GM21423 (cell line): ENCODE measurements around the gene ADORA2A.

Experiments used
- ATAC-seq: cut with Tn5 transposase; IDR thresholded peaks from one replicate; pipeline ENCODE4 v1.9.1; 2021; ENCODE audit warnings: mild to moderate bottlenecking, moderate library complexity; ENCODE audit not compliant: unreplicated experiment

ADORA2A gene

DNA sequence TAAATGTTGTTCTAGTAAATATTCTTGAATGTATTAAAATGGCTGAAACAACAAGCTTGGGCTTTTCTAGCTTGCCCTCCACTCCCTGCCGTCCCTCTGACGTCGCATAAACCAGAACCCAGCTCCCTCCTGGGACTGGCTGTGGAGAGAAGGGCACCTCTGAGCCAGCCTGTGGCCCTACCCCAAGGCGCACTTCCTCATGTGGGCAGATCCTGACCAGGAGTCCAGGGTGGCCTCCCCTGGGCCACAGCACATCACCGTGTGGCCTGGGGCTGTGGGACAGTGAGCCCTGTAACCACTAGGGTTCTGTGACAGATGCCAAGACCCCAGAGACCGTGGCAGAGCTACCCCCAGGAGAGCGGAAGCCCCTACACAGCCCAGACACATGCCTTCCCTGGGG lies 10.2 kb upstream of the ADORA2A start:
- no peak for ATAC-seq

DNA sequence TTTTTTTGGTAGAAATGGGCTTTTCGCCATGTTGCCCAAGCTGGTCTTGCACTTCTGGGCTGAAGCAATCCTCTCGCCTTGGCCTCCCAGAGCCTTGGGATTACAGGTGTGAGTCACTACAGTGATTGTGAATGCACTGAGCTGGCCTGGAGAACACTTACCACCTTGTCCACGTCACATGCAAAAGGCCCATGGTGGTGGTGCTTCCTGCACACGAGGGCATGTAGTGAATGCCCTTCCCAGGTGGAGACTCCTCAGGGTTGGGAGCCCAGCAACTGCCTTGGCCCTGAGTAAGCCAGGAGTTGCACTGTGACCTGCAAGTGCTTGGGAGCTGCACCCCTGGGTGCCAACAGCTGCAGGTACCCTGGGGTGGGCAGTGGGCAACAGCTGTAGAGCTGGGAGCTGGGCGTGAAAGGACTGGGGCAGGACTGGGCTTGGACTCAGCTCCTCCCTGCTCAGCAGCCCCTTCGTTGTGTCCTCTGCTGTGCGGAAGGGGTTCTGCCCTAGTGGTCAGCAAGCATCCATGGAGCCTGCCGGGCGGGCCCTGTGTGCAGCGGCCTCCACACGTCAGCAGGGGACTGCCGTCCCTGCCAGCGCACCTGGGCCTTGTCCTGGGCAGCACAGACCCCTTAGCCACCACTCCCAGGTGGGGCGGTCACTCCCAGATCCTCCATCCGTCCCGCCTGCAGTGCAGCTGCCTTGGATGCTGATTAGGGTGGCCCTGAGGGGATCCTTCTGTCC lies 9.3 kb upstream of the ADORA2A start:
- ATAC-seq: no peak

DNA sequence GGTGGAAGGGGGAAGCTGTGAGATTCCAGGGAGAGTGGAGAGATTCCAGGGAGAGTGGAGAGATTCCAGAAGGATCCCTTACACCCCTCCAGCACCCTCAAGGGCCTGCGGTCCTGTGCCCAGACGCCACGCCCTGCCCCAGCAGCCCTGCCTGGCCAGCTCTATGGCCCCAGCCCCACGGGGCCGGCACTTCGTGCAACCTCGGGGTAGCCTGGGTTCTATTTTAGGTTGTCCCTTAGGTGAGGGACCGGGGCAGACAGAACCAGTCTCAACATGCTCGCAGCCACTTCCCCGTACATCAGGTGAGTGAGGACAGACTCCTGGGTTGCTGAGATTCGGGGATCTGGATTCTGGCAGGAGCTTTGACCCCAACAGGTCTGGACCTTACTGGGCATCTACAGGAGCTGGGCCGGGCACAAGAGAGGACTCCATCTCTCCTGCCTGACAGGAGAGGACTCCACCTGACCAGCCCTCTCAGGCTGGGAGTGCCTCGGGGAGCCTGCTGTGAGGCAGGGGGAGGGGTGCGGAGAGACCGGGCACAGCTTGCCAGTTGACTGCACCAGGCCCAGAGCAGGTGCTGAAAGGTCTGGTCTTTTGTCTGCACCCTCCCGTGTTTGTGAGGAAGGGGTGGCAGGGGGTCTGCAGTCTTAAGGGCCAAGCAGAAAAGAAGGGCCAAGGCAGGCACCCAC lies 8.5 kb upstream of the ADORA2A start:
- no peak for ATAC-seq

DNA sequence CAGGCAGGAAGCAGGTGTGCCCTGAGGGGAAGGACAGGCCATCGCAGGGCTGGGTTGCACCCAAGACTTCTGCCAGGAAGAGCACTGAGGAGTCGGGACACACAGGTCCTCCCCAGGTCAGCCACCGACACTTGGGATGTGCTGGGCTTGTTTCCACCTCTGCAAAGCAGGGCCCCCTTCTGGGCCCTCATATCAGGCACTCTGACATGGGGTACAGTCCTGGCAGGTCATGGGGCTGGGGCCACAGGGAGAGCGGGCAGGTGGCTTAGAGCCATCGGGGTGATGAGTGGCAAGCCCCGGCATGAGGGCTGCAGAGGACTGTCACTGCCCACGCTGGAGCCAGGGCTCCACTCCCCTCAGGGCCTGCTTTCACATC lies 7.9 kb upstream of the ADORA2A start:
- ATAC-seq: no peak

DNA sequence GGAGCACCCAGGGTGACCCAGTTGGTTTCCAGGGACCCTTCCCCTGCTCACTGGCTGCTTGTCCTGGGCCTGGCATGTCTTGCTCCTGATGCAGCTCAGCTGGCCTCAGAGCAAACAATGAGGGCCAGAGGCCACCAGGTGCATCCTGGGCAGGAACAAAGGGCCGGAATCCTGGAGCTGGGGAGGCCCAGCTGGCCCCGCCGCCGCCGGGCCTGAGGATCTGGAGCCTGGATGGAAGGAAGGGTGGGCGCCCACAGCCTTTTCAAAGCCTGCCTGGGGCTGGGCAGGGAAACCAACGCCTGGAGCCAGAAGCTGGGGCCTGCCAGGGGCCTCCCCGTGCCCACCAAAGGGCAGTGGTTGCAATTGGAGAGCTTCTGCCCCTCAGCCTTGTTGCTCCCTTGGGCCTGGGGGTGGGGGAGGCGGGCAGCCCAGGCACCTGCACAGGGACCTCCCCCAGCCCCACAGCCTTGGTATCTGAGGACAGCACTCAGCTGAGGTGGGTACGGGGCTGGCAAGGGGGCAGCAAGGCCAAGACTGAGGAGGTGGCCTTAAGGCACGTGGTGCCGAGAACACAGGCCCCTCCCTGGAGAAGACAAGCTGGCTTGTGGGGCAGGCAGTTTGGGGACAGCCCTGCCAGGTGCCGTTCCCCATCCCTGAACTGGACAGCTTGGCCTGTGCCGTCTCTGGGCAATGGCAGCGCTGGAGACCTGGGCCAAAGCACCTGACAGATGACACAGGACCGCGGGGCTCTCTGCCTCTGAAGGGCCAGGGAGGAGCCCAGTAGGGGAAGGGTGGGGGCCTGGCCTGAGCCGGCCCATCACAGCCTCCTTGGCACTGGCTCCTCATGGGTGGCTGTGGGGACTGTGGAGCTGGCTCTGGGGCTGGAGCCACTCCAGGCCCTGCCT lies 7.1 kb upstream of the ADORA2A start:
- ATAC-seq: no peak

DNA sequence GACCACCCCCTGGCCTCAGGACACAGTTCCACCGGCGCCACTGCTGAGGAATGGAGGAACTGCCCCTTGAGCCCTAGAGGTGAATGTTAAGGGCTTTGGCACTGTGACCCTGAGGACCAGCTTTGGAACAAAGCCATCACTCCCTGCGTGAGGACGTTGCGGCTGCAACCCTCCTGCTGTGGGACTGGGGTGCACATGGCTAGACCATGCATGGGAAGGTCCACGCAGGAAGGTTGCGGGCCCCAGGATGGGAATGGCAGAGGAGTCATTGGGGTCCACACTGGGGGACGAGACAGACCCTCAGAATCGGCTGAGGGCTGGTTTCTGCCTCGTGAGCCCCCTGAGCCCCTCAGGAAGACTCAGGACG lies 6.4 kb upstream of the ADORA2A start:
- no peak for ATAC-seq

DNA sequence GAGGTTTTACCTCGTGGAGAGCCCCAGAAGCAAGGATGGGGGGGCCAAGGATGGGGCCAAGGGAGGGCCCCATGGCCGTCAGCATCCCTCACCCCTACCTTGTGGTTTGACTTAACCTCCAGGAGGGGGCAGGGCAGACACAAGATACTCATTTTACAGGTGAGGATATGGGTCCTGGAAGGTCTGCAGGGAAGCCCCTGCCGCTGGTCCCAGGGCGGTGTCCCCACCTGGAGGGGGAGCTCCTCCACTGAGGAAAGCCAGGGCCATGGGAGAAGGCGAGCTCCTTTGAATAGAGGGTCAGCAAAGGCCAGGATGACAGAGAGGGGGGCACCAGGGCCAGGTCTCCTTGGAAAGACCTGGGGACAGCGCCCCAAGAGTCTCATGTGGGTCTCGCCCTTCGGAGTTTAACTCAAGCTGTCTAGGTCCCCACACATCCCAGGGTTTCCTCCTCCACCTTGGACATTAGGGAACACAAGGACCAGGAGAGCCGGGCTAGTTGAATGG lies 5.9 kb upstream of the ADORA2A start:
- no peak for ATAC-seq

DNA sequence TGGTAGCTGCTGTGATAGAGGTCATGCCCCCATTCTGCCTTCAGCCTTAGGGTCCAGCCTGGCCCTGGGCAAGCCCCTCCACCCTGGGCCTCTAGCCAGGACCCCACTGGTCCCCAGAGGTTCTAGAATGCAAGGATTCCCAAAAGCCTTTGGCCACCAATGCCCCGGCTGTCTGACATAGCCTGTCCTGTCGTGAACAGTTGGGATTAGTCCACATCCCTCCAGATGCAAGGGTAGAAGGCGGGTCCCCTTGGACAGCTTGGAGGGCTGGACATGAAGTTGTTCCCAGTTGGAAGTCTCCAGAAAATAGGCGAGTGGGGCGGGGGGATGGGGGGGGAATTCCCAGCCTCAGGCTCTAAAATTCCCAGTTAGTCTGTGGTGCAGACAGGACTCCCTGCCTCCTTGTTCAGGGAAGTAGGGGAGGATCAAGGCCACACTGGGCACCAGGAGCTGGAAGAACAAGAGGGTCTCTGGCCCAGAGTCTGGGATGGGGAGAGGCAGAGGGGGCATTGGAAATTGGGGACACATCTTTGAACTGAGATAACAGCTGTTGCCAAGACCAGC lies 5.2 kb upstream of the ADORA2A start:
- ATAC-seq: no peak

DNA sequence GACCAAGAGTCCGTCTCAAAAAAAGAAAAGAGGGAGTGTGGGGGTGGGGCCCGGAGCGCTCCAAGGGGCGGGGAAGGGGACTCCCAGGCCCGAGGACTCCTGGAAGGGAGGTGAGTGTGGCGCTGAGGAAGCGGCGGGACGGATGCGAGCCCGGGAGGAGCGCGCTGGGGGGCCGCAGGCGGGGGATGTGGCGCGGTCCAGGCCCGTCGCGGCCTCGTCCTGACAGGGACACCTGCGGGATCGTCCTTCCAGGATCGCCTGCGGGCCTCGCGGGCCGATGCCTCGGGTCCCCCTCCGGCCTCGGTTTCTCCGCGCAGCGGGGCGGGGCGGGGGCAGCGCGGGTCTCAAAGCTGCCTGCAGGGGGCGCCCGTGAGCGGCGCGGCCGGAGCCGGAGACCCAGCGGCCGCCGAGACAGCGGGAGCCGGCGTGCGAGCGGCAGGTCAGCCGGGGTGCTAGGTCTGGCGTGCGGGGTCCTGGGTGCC lies 3.8 kb upstream of the ADORA2A start:
- no peak for ATAC-seq

DNA sequence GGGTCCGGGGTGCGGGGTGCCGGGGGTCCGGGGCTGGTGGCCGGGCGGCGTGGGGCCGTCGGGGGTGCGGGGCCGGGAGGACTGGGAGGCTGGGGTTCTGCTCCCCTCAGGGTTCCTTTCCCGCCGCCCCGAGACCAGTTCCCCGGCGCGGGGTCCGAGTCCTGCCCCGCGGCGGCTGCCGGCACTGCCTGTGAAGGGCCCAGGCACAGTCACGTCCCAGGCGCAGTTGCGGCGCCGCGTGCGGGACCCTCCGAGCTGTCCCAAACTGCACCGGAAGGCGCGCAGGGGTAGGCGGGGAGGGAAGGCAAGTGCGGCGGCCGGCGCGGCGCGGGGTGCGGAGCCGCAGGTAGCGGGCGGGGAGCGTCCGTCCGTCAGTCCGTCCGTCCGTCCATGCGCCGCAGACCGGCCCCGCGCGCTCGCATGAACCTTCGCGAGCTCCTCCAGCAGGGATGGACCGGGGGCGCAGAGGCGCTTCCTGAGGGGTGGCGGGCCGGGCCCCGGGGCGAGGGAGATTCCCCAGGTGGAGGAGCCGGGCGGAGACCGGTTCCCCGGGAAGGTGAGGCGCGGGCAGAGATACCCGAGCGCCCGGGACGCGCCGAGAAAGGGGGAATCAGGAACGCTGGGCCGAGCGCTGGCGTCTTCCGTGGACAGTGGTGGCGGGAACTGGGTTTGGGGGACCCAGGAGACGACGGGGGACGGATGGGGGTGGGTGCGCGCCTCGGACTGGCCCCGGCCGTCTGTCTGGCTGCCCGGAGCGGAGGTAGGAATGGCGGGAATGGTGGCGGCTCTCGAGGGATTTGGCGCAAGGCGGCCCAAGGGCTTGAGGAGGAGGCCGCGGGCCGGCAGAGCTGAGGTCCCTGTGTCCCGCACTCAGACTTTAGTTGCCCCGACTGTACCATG lies 3.1 kb upstream of the ADORA2A start:
- ATAC-seq: no peak

DNA sequence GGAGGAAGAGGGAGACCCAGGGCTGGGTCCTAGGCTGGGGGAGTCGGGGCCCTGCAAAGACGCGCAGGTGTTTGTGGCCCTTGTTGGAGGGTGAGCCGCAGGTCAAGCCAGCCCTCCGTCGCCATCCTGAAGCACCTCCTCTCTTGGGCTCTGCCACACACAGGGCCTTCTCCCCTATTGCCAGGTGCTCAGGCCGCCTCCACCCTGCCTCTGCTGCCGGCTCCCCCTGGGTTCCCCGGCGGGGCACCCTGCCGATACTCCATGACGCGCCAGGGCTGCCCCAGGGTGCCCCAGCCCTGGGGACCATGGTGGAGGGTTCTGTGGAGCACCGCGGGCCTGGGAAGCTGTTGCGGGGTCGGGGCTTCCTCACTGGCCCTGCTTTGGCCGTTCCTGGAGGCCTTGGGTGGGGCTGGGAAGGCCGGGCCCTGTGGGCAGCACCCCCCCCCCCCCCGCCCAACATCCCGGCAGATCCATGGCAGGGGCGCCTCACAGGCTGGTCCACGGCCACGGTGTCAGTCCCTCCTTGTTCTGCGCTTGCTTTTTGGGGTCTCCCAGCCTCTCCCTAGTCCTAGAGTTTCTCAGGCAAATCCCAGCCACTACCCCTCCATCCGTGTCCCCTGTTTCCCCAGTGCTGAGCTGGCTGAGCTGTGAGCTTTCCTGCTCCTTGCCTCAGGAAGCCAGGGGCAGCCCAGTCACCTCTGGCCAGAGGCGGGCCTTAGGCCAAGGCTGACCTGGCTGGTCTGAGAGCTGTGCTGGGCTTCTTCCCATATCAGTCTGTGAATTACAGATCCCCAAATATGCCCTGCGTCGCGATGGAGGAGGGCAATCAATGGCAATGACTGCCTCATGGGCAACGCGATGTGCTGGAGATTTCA lies 2.3 kb upstream of the ADORA2A start:
- no peak for ATAC-seq

DNA sequence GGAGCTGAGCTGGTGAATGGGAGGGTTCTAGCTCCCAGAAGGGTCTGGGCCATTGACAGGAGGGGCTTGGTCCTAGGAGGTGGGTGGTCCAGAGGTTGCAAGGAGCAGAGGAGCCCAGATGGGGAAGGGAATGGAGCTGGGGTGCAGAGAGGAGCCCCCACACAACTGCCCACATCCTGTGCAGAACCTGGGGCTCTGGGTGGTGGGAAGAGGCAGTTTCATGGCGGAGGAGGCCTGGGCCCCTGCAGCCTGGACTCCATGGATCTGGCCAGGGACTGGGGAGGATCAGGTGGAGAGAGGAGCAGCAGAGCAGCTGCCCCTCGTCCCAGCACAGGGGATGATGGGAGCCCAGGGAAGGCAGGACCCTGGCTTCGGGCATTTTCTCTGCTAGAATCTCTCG lies 963 bp upstream of the ADORA2A start:
- ATAC-seq: no peak

DNA sequence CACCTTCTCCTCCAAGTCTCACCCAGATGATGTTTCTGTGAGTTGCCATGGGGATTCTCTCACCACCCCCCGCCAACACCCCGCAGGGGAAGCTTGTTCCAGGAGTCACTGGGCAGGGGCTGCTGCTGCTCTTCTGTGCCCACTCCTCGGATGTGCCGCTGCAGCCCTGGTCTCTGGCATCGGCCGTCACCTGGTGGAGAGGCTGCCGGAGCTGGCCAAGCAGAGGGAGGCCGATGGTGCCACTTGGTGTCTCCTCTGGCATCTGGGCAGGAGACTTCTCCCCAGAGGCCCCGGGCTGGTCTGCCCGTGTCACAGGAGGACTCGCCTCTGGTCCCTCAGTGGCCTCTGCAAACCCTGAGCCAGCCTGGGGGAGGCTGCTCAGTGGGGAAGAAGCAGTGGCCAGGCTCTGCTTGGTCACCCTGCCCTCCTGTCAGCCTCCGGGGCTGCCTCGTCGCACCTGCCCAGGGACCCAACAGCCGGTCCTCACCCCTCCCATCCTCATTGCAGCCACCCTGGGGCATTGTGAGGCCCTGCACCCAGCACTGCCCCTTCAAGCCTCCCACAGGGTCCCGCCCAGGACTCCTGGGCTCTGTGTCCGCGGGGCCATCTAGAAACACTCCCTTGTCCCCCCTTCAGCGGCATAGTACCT lies 424 bp upstream of the ADORA2A start:
- no peak for ATAC-seq

DNA sequence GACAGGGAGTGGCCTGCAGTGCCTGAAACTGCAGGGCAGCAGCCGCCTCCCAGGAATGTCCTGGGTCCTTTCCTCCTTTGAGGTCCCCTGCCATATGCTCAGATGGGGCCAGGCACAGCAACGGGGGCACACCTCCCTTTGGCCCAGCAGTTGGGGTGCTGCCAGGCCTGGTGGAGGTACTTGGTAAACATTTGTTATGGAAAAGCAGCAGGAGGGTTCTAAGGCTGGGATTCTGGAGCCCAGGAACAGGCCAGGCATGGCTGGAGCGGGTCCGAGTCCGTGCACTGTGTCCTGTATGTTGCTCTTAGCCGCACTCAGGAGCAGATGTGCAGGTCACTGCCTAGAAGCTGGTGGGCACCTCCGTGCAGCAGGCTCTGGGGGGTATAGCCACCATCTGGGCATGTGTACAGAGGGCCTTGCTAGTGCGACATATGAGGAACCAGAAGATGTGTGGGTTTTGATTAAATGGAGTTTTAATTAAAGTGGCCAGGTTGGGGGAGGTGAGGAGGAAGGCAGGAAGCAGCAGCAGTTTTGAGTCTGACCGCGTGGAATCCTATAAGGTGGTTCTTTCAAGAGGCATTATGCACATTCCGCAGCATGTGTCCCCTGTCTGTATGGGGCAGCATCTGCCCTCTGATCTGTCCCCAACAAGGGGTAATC lies 1.5 kb downstream of the ADORA2A start:
- ATAC-seq: no peak

DNA sequence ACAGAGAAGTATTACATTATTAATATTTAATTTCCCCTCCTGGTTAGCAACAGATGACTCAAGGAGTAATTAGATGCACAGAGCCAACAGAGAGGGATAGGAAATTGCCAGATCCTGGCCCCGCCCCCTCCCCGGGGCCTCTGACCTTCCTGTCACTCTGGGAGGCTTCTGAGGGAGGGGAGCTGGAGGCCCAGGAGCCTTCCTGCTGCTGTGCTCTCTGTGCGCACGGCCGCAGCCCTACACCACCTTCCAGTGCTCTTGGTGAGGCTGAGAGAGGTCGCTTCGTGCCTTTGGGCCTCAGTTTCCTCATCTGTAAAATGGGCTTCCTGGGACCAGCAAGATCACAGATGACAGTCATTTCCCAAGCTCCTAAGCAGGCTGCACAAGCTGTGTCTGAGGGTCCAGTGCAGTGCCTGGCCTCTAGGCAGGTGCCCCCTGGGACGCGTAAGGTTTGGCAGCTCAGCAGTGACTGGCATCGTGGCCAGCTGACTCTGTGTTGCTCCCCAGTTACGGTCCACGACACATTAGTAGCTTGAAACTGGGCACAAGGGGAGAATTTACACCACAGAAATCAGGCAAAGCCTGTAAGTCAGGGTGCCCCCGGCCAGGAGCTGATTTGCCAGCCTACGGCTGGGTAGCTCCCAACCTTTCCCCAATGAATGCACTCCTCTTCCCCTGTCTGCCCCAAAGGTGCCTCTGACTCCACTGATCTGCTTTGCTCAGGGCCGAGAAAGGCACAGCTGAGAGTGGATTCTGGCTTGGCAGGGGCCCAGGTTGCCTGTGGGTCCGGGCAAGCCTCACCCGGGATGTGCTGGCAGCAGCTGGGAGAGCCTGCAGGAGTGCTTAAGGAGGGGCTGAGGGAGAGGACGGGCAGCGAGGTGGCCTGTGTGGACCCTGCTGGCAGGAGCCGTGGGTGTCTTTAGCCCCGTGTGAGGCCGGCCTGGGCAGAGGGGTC lies 2.3 kb downstream of the ADORA2A start:
- no peak for ATAC-seq

DNA sequence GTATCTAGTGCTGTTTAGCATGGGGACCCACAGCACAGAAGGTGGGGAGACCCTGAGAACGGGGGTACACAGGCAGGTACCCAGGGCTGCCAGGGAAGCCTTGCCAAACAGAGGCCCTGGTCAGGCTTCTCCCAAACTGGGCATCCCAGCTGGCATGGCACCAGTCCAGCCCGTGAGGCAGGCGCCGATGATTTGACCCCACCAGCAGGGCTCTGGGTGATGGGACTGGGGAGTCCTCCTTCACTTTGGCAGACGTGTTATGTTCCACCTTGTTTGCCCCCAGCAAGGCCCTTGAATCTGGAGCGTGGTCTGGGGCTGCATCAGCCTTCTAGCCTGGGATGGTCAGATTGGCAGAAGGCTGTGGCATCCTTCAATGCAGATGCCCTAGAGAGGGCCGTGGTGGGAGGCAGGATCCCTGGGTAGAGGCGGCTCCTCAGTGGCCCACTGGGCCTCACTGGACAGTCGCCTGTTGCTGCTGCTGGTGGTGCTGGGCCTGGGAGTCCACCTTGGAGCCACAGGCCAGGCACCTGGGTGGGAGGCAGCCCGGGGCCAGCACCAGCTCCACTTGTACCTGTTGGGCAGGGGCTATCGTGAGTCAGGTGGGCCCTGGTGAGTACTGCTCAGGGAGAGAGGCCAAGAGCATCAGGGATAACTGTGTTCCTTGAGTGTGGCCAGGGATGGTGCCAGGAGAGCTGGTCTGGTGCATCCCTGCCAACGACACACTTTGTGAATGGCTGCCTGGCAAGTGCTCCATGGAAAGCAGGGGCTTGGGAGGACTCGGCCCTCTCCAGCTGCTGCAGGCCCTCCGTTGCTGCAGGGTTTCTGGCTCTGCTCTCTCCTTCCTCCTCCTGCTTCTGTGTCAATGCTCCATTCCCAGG lies 3.3 kb downstream of the ADORA2A start:
- ATAC-seq: no peak
